HepG2 (cell line): Measurements from ENCODE around the gene PANK2. TPM values are rescaled to one million over a fixed set of nuclear protein-coding genes. Genes with fewer than 3 reads are reported as not detected.

Source experiments
- ATAC-seq: fragments of 200-7000 bp; cut with Tn5 transposase; 3 replicates; pipeline ENCODE4 v1.9.1; 2020; ENCODE audit warnings: mild to moderate bottlenecking, moderate library complexity
- BruUV-seq: library from RNA; stranded (reverse); fragments of 400-500 nt; replicated peaks from 2 replicates; lab custom pipeline; 2021; lab: Mats Ljungman, UMichigan
- CTCF ChIA-PET: fragments of 300-600 bp; formaldehyde crosslinking; extraction: SDS; loops from one replicate; lab custom pipeline; 2021; ENCODE audit warnings: low total read pairs, inconsistent platforms, low intra/inter-chr PET ratio; lab: Yijun Ruan, JAX
- POLR2A ChIA-PET: fragments of 350-600 bp; sonication (Branson Sonifier 250); formaldehyde crosslinking; loops from one replicate; lab custom pipeline; 2020; ENCODE audit warnings: antibody characterized with exemption, inconsistent platforms; lab: Yijun Ruan, JAX
- DNase-seq: peaks from one replicate; pipeline ENCODE4 v3.0.0-alpha.2; 2015; ENCODE audit warnings: low spot score
- FAIRE-seq: peaks from 3 replicates; lab custom pipeline; 2011; peaks lifted over from hg19 to GRCh38; lab: Jason Lieb, UNC
- H2AFZ ChIP-seq: one replicate; pipeline ENCODE4 v1.6.1; 2011; ENCODE audit warnings: low read length, inconsistent platforms
- H3K27ac ChIP-seq: fragments of 300-600 bp; 3 replicates; pipeline ENCODE4 v1.8.0; 2011; ENCODE audit warnings: mixed run types, mild to moderate bottlenecking, mixed read lengths, low read length, inconsistent platforms; ENCODE audit not compliant: insufficient read depth; ENCODE audit errors: extremely low read length
- H3K27me3 ChIP-seq, 2 experiments: fragments of 200-600 bp in 1 of 2; 2 replicates in 1 of 2; 3 replicates in 1 of 2; pipeline versions ENCODE4 v1.6.0 to v1.8.0; 2011; ENCODE audit warnings: low read length in 2 of 2, mild to moderate bottlenecking in 2 of 2, moderate library complexity in 2 of 2, inconsistent platforms in 1 of 2; ENCODE audit not compliant: insufficient read depth in 2 of 2, control insufficient read depth in 1 of 2
- H3K36me3 ChIP-seq, 2 experiments: fragments of 200-600 bp in 1 of 2; replicated peaks in 1 of 2; 2 replicates in 1 of 2; 3 replicates in 1 of 2; pipeline versions ENCODE4 v1.5.1 to v1.8.0; 2011; ENCODE audit warnings: low read length in 2 of 2, inconsistent platforms in 1 of 2; ENCODE audit not compliant: insufficient read depth in 2 of 2, control insufficient read depth in 1 of 2
- H3K4me1 ChIP-seq: 2 replicates; pipeline ENCODE4 v1.5.1; 2012; ENCODE audit warnings: low read length, inconsistent platforms; ENCODE audit not compliant: insufficient read depth
- H3K4me2 ChIP-seq: 2 replicates; pipeline ENCODE4 v1.6.0; 2011; ENCODE audit warnings: low read depth, low read length, inconsistent platforms
- H3K4me3 ChIP-seq, 3 experiments: fragments of 200-600 bp in 1 of 3; sonication (generic), shearing (Covaris generic) in 1 of 3; replicated peaks in 1 of 3; 2 replicates each; pipeline ENCODE4 v1.5.1; 2011 to 2016; ENCODE audit warnings: low read length in 3 of 3, inconsistent platforms in 2 of 3, low read depth in 2 of 3, mild to moderate bottlenecking in 2 of 3, control low read depth in 1 of 3, mixed read lengths in 1 of 3; ENCODE audit not compliant: insufficient read depth in 1 of 3
- H3K79me2 ChIP-seq: one replicate; pipeline ENCODE4 v1.6.1; 2011; ENCODE audit warnings: low read length, inconsistent platforms; ENCODE audit not compliant: insufficient read depth
- H3K9ac ChIP-seq: 2 replicates; pipeline ENCODE4 v1.6.0; 2011; ENCODE audit warnings: mild to moderate bottlenecking, low read depth, low read length, inconsistent platforms; ENCODE audit not compliant: insufficient read depth
- H3K9me3 ChIP-seq: 2 replicates; pipeline ENCODE4 v1.5.1; 2012; ENCODE audit warnings: mild to moderate bottlenecking, low read length
- H4K20me1 ChIP-seq: 2 replicates; pipeline ENCODE4 v1.6.0; 2011; ENCODE audit warnings: inconsistent platforms, mild to moderate bottlenecking, low read length, moderate library complexity; ENCODE audit not compliant: insufficient read depth
- DNMT3B ChIP-seq: conservative IDR thresholded peaks from 2 replicates; pipeline ENCODE4 v1.6.1; 2016; ENCODE audit warnings: missing biosample characterization, control low read depth
- FOXP1 ChIP-seq, 2 experiments: fragments of 450-650 bp in 1 of 2; IDR thresholded peaks; 2 replicates each; pipeline ENCODE4 v1.6.1; 2017 to 2018; ENCODE audit warnings: antibody characterized with exemption in 1 of 2
- HDAC2 ChIP-seq: sonication (generic); formaldehyde crosslinking; IDR thresholded peaks from 2 replicates; pipeline ENCODE4 v1.4.0; 2020; ENCODE audit warnings: missing genetic modification reagents
- HES4 ChIP-seq: sonication (generic); formaldehyde crosslinking; IDR thresholded peaks from 2 replicates; pipeline ENCODE4 v1.9.0; 2021; ENCODE audit warnings: mild to moderate bottlenecking, missing genetic modification reagents, borderline replicate concordance
- NPAS2 ChIP-seq: sonication (generic); formaldehyde crosslinking; IDR thresholded peaks from 2 replicates; pipeline ENCODE4 v1.8.0; 2022; ENCODE audit warnings: mild to moderate bottlenecking, missing genetic modification reagents, borderline replicate concordance
- SMAD1 ChIP-seq: sonication (generic); formaldehyde crosslinking; IDR thresholded peaks from 2 replicates; pipeline ENCODE4 v1.4.0; 2020; ENCODE audit warnings: missing genetic modification reagents, low read depth, mild to moderate bottlenecking, borderline replicate concordance
- TCF7 ChIP-seq: sonication (generic); IDR thresholded peaks from 2 replicates; pipeline ENCODE4 v1.6.1; 2016; ENCODE audit warnings: antibody characterized with exemption, low read depth
- XRCC5 ChIP-seq: fragments of 200-400 bp; formaldehyde crosslinking; optimal IDR thresholded peaks from 2 replicates; pipeline ENCODE3; 2017; ENCODE audit warnings: mild to moderate bottlenecking, low read length
- ZNF3 ChIP-seq: IDR thresholded peaks from 2 replicates; pipeline ENCODE4 v1.7.0; 2017; ENCODE audit warnings: inconsistent platforms
- ZNF788 ChIP-seq: sonication (generic); formaldehyde crosslinking; IDR thresholded peaks from 2 replicates; pipeline ENCODE4 v1.5.0; 2020; ENCODE audit warnings: mild to moderate bottlenecking, missing genetic modification reagents, borderline replicate concordance
- WGBS: methylation state at CpG from one replicate; pipeline ENCODE4 v1.1.6; 2017; ENCODE audit warnings: low lambda C conversion rate; 5-methylcytosine and 5-hydroxymethylcytosine counted together
- in situ Hi-C: cut with HindIII; loops from 2 replicates; pipeline ENCODE4 v1.10.0; 2017; ENCODE audit warnings: low pct_unique_long_range_greater_than_20kb; ENCODE audit not compliant: extremely low pct_ligation_motif_present
- intact Hi-C: fragments of 100-400 bp; cut with micrococcal nuclease; formaldehyde crosslinking; loops from one replicate; pipeline ENCODE4 v1.10.0; 2022; ENCODE audit not compliant: unreplicated experiment
- polyA plus RNA-seq, 8 experiments: library from polyadenylated mRNA; depleted of rRNA in 3 of 8; stranded (reverse) in 7 of 8; unstranded in 1 of 8; fragments of >200 nt; fragmentation: Illumina TruSeq in 4 of 8; extraction: Trizol in 4 of 8; gene quantifications; 2 replicates each; pipeline versions ENCODE4 v1.2.1 to v1.2.3, GENCODE V29; 2011 to 2016; ENCODE audit warnings: low read depth in 4 of 8, missing spikeins in 1 of 8, mixed read lengths in 1 of 8; ENCODE audit not compliant: insufficient read depth in 1 of 8
- total RNA-seq, 5 experiments: library from RNA; depleted of rRNA; stranded (reverse); fragments of >200 nt; fragmentation: Illumina TruSeq; extraction: Trizol; gene quantifications; 2 replicates each; pipeline ENCODE4 v1.2.3, GENCODE V29; 2016; ENCODE audit warnings: low read depth in 1 of 5
- TF ChIP-seq, protein P1 (sequence below): sonication (generic); formaldehyde crosslinking; IDR thresholded peaks from 2 replicates; pipeline ENCODE4 v1.5.1; 2020; ENCODE audit warnings: missing genetic modification reagents, mild to moderate bottlenecking, borderline replicate concordance
- TF ChIP-seq, protein P2 (sequence below): sonication (generic); formaldehyde crosslinking; IDR thresholded peaks from 2 replicates; pipeline ENCODE4 v1.5.0; 2020; ENCODE audit warnings: mild to moderate bottlenecking, missing genetic modification reagents, borderline replicate concordance

Gene PANK2
- total and polyA plus RNA-seq, 2 of the 13 experiments (the other 11 are each of a cell fraction or from before 2014, with no cell fraction given), result 39.2 to 123 TPM

DNA sequence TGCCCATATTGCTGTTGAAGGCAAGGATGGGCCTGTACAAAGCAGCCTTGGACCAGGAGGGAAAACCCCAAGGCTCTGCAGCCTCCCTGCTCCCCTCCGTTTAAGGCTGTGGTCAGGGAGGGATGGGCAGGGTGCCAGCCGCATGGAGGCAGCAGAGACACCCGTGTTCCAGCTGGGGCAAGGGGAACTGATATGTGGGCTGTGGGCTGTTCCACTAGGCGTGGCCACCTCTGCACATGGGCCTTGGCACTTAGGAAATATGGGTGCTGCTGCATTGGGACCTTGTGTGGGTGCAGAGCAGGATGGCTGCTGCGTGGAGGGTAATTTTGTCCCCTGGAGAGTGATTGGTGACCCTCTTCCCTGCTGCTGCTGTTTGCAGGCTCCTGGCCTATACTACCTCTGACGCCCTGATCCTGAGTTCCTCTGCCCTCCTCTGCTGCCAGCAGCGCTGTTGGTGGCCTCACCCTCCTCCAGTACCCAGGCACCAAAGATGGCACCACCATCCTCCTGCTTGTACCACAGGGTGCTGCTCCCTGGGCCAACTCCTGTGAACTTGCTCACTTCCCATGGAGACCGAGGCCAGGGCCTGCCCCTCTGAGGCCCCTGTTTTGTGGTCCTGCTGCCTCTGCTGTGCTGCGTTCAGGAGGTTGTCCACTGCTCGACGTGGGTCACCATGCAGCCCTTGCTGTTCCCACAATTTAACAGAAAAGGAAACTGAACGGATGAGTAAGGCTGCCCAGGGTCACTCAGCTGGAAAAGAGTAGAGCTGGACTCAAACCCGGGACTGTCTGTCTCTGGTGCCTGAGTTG, 35.3 kb downstream of the PANK2 start:
- in situ Hi-C loops (no loop called here), intact Hi-C loops (no loop called here)
- Histone ChIP-seq H3K4me2 (no peak overlapping the region), H3K36me3 (peaks cover 29 to 45% of the 10 kb centered on the region in 2 experiments), H3K27ac (no peak overlapping the region), H3K79me2 (no peaks in the 10 kb centered on the region), H3K9ac (no peak overlapping the region), H3K4me3 (no peak overlapping the region), H3K9me3 (no peaks in the 10 kb centered on the region), H2AFZ (no peak overlapping the region), H3K27me3 (no peaks in the 10 kb centered on the region), H4K20me1 (peaks cover 15% of the 10 kb centered on the region; the same call in 1 of the 2 replicates), H3K4me1 (peaks cover 26% of the 10 kb centered on the region)
- FAIRE-seq (no peak), ATAC-seq (peak; percentile 2), DNase-seq (no peak)
- BruUV-seq, result no TSS peak
- ChIA-PET CTCF (no interaction called here), POLR2A (no interaction called here)
- 96% methylated on average over 13 of the region's 13 CpGs for WGBS
- TF ChIP-seq HES4 (CRISPR knock-in tag), result 0 out of 2 replicates have a peak, but pooled peaks have one; percentile 49
- no peak for TF ChIP-seq SMAD1 (CRISPR knock-in tag)
- no peak for TF ChIP-seq FOXP1 (IDR thresholded peaks at IDR 0.05)
- no peak for TF ChIP-seq FOXP1 (CRISPR knock-in tag; IDR thresholded peaks at IDR 0.05)
- TF ChIP-seq TCF7, result no peak
- TF ChIP-seq ZNF3 (CRISPR knock-in tag), result no peak
- TF ChIP-seq ZNF788 (CRISPR knock-in tag), result no peak
- no peak for TF ChIP-seq HDAC2 (CRISPR knock-in tag)
- TF ChIP-seq, protein P1, sequence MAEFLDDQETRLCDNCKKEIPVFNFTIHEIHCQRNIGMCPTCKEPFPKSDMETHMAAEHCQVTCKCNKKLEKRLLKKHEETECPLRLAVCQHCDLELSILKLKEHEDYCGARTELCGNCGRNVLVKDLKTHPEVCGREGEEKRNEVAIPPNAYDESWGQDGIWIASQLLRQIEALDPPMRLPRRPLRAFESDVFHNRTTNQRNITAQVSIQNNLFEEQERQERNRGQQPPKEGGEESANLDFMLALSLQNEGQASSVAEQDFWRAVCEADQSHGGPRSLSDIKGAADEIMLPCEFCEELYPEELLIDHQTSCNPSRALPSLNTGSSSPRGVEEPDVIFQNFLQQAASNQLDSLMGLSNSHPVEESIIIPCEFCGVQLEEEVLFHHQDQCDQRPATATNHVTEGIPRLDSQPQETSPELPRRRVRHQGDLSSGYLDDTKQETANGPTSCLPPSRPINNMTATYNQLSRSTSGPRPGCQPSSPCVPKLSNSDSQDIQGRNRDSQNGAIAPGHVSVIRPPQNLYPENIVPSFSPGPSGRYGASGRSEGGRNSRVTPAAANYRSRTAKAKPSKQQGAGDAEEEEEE (CRISPR knock-in tag), result no peak
- no peak for TF ChIP-seq XRCC5
- no peak for TF ChIP-seq NPAS2
- TF ChIP-seq, protein P2, sequence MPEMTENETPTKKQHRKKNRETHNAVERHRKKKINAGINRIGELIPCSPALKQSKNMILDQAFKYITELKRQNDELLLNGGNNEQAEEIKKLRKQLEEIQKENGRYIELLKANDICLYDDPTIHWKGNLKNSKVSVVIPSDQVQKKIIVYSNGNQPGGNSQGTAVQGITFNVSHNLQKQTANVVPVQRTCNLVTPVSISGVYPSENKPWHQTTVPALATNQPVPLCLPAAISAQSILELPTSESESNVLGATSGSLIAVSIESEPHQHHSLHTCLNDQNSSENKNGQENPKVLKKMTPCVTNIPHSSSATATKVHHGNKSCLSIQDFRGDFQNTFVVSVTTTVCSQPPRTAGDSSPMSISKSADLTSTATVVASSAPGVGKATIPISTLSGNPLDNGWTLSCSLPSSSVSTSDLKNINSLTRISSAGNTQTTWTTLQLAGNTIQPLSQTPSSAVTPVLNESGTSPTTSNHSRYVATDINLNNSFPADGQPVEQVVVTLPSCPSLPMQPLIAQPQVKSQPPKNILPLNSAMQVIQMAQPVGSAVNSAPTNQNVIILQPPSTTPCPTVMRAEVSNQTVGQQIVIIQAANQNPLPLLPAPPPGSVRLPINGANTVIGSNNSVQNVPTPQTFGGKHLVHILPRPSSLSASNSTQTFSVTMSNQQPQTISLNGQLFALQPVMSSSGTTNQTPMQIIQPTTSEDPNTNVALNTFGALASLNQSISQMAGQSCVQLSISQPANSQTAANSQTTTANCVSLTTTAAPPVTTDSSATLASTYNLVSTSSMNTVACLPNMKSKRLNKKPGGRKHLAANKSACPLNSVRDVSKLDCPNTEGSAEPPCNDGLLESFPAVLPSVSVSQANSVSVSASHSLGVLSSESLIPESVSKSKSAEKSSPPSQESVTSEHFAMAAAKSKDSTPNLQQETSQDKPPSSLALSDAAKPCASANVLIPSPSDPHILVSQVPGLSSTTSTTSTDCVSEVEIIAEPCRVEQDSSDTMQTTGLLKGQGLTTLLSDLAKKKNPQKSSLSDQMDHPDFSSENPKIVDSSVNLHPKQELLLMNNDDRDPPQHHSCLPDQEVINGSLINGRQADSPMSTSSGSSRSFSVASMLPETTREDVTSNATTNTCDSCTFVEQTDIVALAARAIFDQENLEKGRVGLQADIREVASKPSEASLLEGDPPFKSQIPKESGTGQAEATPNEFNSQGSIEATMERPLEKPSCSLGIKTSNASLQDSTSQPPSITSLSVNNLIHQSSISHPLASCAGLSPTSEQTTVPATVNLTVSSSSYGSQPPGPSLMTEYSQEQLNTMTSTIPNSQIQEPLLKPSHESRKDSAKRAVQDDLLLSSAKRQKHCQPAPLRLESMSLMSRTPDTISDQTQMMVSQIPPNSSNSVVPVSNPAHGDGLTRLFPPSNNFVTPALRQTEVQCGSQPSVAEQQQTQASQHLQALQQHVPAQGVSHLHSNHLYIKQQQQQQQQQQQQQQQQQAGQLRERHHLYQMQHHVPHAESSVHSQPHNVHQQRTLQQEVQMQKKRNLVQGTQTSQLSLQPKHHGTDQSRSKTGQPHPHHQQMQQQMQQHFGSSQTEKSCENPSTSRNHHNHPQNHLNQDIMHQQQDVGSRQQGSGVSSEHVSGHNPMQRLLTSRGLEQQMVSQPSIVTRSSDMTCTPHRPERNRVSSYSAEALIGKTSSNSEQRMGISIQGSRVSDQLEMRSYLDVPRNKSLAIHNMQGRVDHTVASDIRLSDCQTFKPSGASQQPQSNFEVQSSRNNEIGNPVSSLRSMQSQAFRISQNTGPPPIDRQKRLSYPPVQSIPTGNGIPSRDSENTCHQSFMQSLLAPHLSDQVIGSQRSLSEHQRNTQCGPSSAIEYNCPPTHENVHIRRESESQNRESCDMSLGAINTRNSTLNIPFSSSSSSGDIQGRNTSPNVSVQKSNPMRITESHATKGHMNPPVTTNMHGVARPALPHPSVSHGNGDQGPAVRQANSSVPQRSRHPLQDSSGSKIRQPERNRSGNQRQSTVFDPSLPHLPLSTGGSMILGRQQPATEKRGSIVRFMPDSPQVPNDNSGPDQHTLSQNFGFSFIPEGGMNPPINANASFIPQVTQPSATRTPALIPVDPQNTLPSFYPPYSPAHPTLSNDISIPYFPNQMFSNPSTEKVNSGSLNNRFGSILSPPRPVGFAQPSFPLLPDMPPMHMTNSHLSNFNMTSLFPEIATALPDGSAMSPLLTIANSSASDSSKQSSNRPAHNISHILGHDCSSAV (CRISPR knock-in tag), result no peak
- no peak for TF ChIP-seq DNMT3B
